Measurements from ENCODE around the gene ZNF710. TPM values are rescaled to one million over a fixed set of nuclear protein-coding genes. Genes with fewer than 3 reads are reported as not detected.

The ZNF710 gene
- total RNA-seq, 1 donor from 2014 or later = 34.7 TPM

- Mint-ChIP-seq H3K27ac (peak overlapping the region; percentile 62), H3K27me3 (no peaks in the 10 kb centered on the region), H3K9me3 (no peaks in the 10 kb centered on the region), H3K36me3 (peaks cover 7% of the 10 kb centered on the region), H3K4me1 (ENCODE audit: unreplicated experiment) (peaks cover 8% of the 10 kb centered on the region), H3K4me3 (no peak overlapping the region)
- TF ChIP-seq CTCF (conservative IDR thresholded peaks at IDR 0.05) = no peak
- DNase-seq (ENCODE audit: extremely low spot score, unreplicated experiment) = no peak
These were observed 19.1 kb downstream of the ZNF710 start for GRCh38 chr15:90020021-90020735.

GRCh38 chr15:90020936-90021507 lies 19.9 kb downstream of the ZNF710 start:
- Mint-ChIP-seq H3K9me3 (no peaks in the 10 kb centered on the region), H3K4me1 (ENCODE audit: unreplicated experiment) (peaks cover 8% of the 10 kb centered on the region)

GRCh38 chr15:90022345-90022744 lies 21.2 kb downstream of the ZNF710 start:
- Mint-ChIP-seq H3K9me3 (no peaks in the 10 kb centered on the region), H3K27ac (no peak overlapping the region), H3K27me3 (no peaks in the 10 kb centered on the region), H3K36me3 (peaks cover 7% of the 10 kb centered on the region), H3K4me3 (no peak overlapping the region), H3K4me1 (ENCODE audit: unreplicated experiment) (peaks cover 8% of the 10 kb centered on the region)
- no peak for TF ChIP-seq CTCF (conservative IDR thresholded peaks at IDR 0.05)
- no peak for DNase-seq (ENCODE audit: extremely low spot score, unreplicated experiment)

More at GRCh38 chr15:90020936-90021507, 19.9 kb downstream of the ZNF710 start:
- H3K4me3 Mint-ChIP-seq = no peak overlapping the region
- H3K27ac Mint-ChIP-seq = peak overlapping the region; percentile 62
- TF ChIP-seq CTCF (conservative IDR thresholded peaks at IDR 0.05) = no peak
- peaks cover 7% of the 10 kb centered on the region for H3K36me3 Mint-ChIP-seq
- no peaks in the 10 kb centered on the region for H3K27me3 Mint-ChIP-seq
- no peak for DNase-seq (ENCODE audit: extremely low spot score, unreplicated experiment)

- Mint-ChIP-seq H3K27ac (no peak overlapping the region), H3K27me3 (no peaks in the 10 kb centered on the region), H3K9me3 (no peaks in the 10 kb centered on the region), H3K36me3 (peaks cover 7% of the 10 kb centered on the region), H3K4me3 (no peak overlapping the region), H3K4me1 (ENCODE audit: unreplicated experiment) (peaks cover 8% of the 10 kb centered on the region)
- no peak for TF ChIP-seq CTCF (conservative IDR thresholded peaks at IDR 0.05)
- DNase-seq (ENCODE audit: extremely low spot score, unreplicated experiment) = no peak
These were observed 22.0 kb downstream of the ZNF710 start for GRCh38 chr15:90022905-90023700.

- Mint-ChIP-seq H3K4me3 (no peak overlapping the region), H3K36me3 (peaks cover 10% of the 10 kb centered on the region), H3K27ac (no peak overlapping the region), H3K9me3 (no peaks in the 10 kb centered on the region), H3K27me3 (no peaks in the 10 kb centered on the region), H3K4me1 (ENCODE audit: unreplicated experiment) (peaks cover 5% of the 10 kb centered on the region)
- no peak for DNase-seq (ENCODE audit: extremely low spot score, unreplicated experiment)
- no peak for TF ChIP-seq CTCF (conservative IDR thresholded peaks at IDR 0.05)
These were observed 23.3 kb downstream of the ZNF710 start for GRCh38 chr15:90024406-90024805.
